Fibroblast of skin of abdomen (primary cell): ENCODE data around the gene OR51L1.

ENCODE experiments used
- DNase-seq: peaks from one replicate; pipeline ENCODE4 v3.0.0-alpha.2; 2013

Gene OR51L1

GRCh38 chr11:5046754-5047330 lies 52.2 kb downstream of the OR51L1 start:
- no peak for DNase-seq
